DOHH2 (cell line): ENCODE data around the gene TMUB2.

Experiments used
- H3F3A ChIP-seq: fragments of 200-600 bp; sonication (generic), shearing (Covaris generic); 2 replicates; pipeline ENCODE4 v1.6.0; 2016; ENCODE audit warnings: antibody characterized with exemption, mild to moderate bottlenecking; ENCODE audit not compliant: control insufficient read depth, insufficient read depth
- H3K27ac ChIP-seq: fragments of 200-600 bp; sonication (generic); 2 replicates; pipeline ENCODE4 v1.5.1; 2014; ENCODE audit warnings: low read depth, mild to moderate bottlenecking, low read length, moderate library complexity
- H3K27me3 ChIP-seq: fragments of 200-600 bp; sonication (generic); 2 replicates; pipeline ENCODE4 v1.6.1; 2014; ENCODE audit warnings: mild to moderate bottlenecking, low read length, mixed read lengths; ENCODE audit not compliant: control insufficient read depth
- H3K36me3 ChIP-seq: fragments of 200-600 bp; sonication (generic); 2 replicates; pipeline ENCODE4 v1.6.1; 2014; ENCODE audit warnings: mild to moderate bottlenecking, low read length, moderate library complexity, mixed read lengths; ENCODE audit not compliant: control insufficient read depth
- H3K4me1 ChIP-seq: fragments of 200-600 bp; sonication (generic); 2 replicates; pipeline ENCODE4 v1.6.1; 2014; ENCODE audit warnings: mild to moderate bottlenecking, low read length, mixed read lengths; ENCODE audit not compliant: control insufficient read depth
- H3K4me2 ChIP-seq: fragments of 200-600 bp; sonication (generic); 2 replicates; pipeline ENCODE4 v1.6.0; 2014; ENCODE audit warnings: mild to moderate bottlenecking, low read length, moderate library complexity
- H3K4me3 ChIP-seq: fragments of 200-600 bp; sonication (generic); 2 replicates; pipeline ENCODE4 v1.5.1; 2014; ENCODE audit warnings: mild to moderate bottlenecking, low read length, mixed read lengths
- H3K79me2 ChIP-seq: fragments of 200-600 bp; sonication (generic); 2 replicates; pipeline ENCODE4 v1.6.1; 2014; ENCODE audit warnings: mild to moderate bottlenecking, low read length, mixed read lengths; ENCODE audit not compliant: control insufficient read depth
- H3K9me2 ChIP-seq: fragments of 200-600 bp; sonication (generic); replicated peaks from 2 replicates; pipeline ENCODE4 v1.6.1; 2014; ENCODE audit warnings: mild to moderate bottlenecking, low read length, mixed read lengths; ENCODE audit not compliant: control insufficient read depth
- H3K9me3 ChIP-seq: fragments of 200-600 bp; sonication (generic); 2 replicates; pipeline ENCODE4 v1.6.1; 2014; ENCODE audit warnings: antibody characterized with exemption, low read length, mixed read lengths; ENCODE audit not compliant: control insufficient read depth, insufficient read depth
- H4K20me1 ChIP-seq: fragments of 200-600 bp; sonication (generic); 2 replicates; pipeline ENCODE4 v1.6.0; 2014; ENCODE audit warnings: low read depth, mild to moderate bottlenecking, antibody characterized with exemption, low read length, moderate library complexity; ENCODE audit not compliant: control insufficient read depth, insufficient read depth
- EZH2phosphoT487 ChIP-seq: fragments of 200-600 bp; sonication (generic); IDR thresholded peaks from 2 replicates; pipeline ENCODE4 v1.6.1; 2017; ENCODE audit warnings: borderline replicate concordance, mild to moderate bottlenecking, antibody characterized with exemption, low read length, moderate library complexity, mixed read lengths
- TF ChIP-seq, protein P1 (sequence below): fragments of 200-600 bp; sonication (generic); IDR thresholded peaks from one replicate; pipeline ENCODE4 v1.5.1; 2014; ENCODE audit warnings: antibody characterized with exemption, mild to moderate bottlenecking, low read depth, low read length; ENCODE audit not compliant: poor library complexity, severe bottlenecking

The TMUB2 gene

GRCh38 chr17:44176257-44176656 lies 10.5 kb upstream of the TMUB2 start:
- Histone ChIP-seq H3K9me2 (no peaks in the 10 kb centered on the region), H3K79me2 (no peaks in the 10 kb centered on the region), H3K4me3 (no peak overlapping the region), H3K4me2 (no peak overlapping the region), H3K27ac (no peak overlapping the region), H3F3A (peaks cover 7% of the 10 kb centered on the region), H3K4me1 (no peaks in the 10 kb centered on the region), H4K20me1 (no peaks in the 10 kb centered on the region; the same call in 1 of the 2 replicates), H3K36me3 (peaks cover 27% of the 10 kb centered on the region; the same call in 1 of the 2 replicates), H3K27me3 (no peaks in the 10 kb centered on the region), H3K9me3 (no peaks in the 10 kb centered on the region)
- TF ChIP-seq, protein P1, sequence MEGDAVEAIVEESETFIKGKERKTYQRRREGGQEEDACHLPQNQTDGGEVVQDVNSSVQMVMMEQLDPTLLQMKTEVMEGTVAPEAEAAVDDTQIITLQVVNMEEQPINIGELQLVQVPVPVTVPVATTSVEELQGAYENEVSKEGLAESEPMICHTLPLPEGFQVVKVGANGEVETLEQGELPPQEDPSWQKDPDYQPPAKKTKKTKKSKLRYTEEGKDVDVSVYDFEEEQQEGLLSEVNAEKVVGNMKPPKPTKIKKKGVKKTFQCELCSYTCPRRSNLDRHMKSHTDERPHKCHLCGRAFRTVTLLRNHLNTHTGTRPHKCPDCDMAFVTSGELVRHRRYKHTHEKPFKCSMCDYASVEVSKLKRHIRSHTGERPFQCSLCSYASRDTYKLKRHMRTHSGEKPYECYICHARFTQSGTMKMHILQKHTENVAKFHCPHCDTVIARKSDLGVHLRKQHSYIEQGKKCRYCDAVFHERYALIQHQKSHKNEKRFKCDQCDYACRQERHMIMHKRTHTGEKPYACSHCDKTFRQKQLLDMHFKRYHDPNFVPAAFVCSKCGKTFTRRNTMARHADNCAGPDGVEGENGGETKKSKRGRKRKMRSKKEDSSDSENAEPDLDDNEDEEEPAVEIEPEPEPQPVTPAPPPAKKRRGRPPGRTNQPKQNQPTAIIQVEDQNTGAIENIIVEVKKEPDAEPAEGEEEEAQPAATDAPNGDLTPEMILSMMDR = no peak
- TF ChIP-seq EZH2phosphoT487 = no peak

- H3K79me2 ChIP-seq = peaks cover 5% of the 10 kb centered on the region
- no peak for TF ChIP-seq EZH2phosphoT487
- TF ChIP-seq, protein P1 = no peak
- no peaks in the 10 kb centered on the region for H3K4me1 ChIP-seq
- no peaks in the 10 kb centered on the region for H3K9me2 ChIP-seq
- no peak overlapping the region for H3K4me3 ChIP-seq
- H3K4me2 ChIP-seq = no peak overlapping the region
- no peaks in the 10 kb centered on the region; the same call in 1 of the 2 replicates for H4K20me1 ChIP-seq
- no peaks in the 10 kb centered on the region for H3K9me3 ChIP-seq
- H3K27me3 ChIP-seq = no peaks in the 10 kb centered on the region
- no peak overlapping the region for H3K27ac ChIP-seq
- H3F3A ChIP-seq = peaks cover 5% of the 10 kb centered on the region
- H3K36me3 ChIP-seq = peaks cover 32% of the 10 kb centered on the region
Measured at GRCh38 chr17:44176671-44177501, 9.9 kb upstream of the TMUB2 start.

- Histone ChIP-seq H3K27ac (no peak overlapping the region), H3K9me3 (no peaks in the 10 kb centered on the region), H3K4me3 (no peak overlapping the region), H3K79me2 (peaks cover 12% of the 10 kb centered on the region), H3F3A (peaks cover 4% of the 10 kb centered on the region; the same call in 1 of the 2 replicates), H4K20me1 (no peaks in the 10 kb centered on the region; the same call in 1 of the 2 replicates), H3K9me2 (no peaks in the 10 kb centered on the region), H3K36me3 (peaks cover 39% of the 10 kb centered on the region), H3K4me1 (no peaks in the 10 kb centered on the region), H3K4me2 (no peak overlapping the region), H3K27me3 (no peaks in the 10 kb centered on the region)
- TF ChIP-seq, protein P1 = no peak
- no peak for TF ChIP-seq EZH2phosphoT487
Measured at GRCh38 chr17:44177640-44178039, 9.1 kb upstream of the TMUB2 start.
